Measurements from ENCODE around the gene MNAT1.

The MNAT1 gene

GRCh38 chr14:61019537-61019936, 285.0 kb downstream of the MNAT1 start:
- in situ Hi-C loops (cut with MboI; ENCODE audit: low sequenced_read_pairs) = no loop called here
